Fibroblast of upper back skin (primary cell): ENCODE data around the gene CIPC.

Experiments
- DNase-seq: peaks from one replicate; pipeline ENCODE4 v3.0.0-alpha.2; 2013

Gene CIPC

GRCh38 chr14:77071938-77072388, 26.1 kb upstream of the CIPC start:
- peak; percentile 25 for DNase-seq

- DNase-seq, result no peak
Measured at GRCh38 chr14:77074969-77075368, 23.1 kb upstream of the CIPC start.

GRCh38 chr14:77076113-77076631, 21.9 kb upstream of the CIPC start:
- no peak for DNase-seq

DNA sequence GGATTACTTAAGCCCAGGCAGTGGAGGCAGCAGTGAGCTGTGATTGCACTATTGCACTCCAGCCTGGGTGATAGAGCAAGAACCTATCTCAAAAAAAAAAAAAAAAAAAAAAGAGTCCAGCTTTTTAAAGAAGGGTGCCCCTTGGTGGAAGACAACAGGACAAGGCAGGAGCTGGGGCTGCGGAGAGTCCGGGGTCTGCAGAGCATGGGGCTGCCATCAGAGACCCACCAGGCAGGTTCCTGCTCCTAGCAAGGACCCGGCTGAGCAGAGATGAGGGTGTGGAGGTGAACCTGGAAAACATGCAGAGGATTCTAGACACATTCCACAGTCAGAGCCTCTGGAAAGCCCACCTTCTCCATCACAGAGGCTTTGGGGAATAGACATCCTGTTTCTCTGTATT, 21.0 kb upstream of the CIPC start:
- DNase-seq, result no peak

DNA sequence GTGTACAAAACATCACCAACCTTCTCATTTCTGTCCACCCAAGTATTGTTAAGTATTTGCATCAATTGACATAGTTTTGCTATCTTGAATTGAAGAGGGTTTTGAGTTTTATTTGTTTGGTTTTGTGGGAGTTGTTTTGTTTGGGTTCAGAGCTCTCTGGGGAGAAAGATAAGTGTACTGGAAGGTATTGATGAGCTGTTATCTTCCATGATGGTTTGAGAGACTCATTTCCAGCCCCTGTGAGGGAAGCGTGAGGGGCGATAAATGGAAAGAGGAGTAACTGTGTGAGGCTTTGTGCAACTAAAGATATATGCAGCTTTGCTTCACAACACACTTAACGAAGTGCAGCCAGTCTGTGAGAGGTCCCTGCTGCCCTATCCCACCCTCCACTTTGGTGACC, 15.7 kb upstream of the CIPC start:
- no peak for DNase-seq

DNA sequence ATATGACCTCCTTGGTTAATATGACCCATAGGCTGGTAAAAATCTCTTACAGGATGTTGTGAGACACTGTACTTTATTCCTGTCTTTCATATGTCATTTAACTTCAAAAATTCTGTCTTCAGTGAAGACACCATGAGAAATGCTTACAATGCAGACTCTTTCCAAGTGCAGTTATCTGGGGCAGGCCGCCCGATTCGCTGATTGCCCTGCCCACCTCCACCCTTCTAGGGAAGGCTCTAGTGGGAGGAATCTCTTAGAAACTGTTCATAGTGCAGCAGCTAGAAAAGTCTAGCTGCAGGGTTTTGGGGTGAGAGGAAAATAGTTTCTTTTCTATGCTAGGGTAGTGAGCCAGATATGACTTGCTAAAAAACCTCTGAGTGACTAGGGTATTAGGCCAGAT, 15.0 kb upstream of the CIPC start:
- DNase-seq, result no peak

DNA sequence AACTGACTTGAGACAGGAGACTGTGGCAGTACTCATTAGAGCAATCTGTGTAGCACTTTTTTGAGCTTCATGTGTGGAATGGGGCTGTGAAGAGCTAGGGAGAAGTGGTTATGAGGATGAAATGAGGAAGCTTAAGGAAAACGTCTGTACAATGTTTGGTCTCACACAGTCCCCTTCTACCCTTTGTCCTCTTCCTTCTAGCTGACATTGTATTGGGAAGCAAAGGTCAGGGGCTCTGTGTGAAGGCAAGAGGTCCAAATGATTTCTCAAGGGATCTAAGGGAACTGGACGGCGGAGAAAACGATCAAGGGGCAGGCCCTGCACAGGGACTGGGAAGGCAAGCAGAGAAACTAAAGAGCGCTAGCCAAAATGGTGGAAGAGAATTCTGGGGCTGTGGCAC, 13.1 kb upstream of the CIPC start:
- DNase-seq, result no peak

GRCh38 chr14:77085538-77085937, 12.5 kb upstream of the CIPC start:
- DNase-seq, result no peak

DNA sequence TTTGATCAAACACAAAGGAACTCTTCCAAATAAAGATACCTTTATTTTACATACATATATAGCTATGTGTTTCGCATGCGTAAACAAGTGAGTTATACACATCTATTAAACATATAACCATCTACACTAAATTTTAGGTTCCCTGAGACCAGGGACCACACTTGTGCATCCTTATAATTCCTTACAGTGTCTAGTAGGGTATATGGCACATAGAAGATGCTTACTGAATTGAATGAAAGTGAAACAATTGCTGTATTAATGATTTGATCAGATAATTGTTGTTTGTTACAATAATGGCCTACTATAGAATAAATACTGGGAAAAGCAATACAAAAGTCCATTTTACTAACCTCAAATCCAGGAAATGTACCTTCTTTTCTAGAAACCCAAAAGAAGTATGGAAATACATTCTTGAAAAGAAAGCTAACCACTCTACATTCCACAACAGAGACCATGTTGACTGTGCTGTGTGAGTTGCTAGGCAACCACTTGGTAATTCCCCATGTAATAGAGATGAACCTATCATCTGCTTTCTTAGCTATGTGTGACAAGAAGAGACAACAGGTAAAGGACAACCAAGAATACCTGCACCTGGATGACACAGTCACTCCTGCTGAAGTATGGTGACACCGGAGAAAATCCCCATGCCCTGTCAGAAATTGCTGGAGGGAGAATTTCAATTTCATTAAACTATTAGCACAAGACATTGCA, 11.9 kb upstream of the CIPC start:
- DNase-seq, result peak; percentile 39

DNA sequence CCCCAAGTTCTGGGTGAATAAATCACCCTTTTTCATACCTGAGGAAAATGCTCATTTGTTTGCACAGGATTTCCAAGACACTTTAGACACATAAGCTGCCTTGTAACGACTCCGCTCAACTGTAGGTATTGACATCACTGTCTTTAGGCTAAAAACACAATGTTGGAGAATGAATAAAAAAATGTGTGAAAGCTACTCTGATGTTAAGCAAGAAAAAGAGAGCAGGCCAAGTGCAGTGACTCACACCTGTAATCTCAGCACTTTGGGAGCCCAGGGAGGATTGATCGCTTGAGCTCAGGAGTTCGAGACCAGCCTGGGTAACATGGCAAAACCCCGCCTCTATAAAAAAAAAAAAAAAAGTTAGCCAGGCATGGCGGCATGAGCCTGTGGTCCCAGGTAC, 11.1 kb upstream of the CIPC start:
- no peak for DNase-seq

DNA sequence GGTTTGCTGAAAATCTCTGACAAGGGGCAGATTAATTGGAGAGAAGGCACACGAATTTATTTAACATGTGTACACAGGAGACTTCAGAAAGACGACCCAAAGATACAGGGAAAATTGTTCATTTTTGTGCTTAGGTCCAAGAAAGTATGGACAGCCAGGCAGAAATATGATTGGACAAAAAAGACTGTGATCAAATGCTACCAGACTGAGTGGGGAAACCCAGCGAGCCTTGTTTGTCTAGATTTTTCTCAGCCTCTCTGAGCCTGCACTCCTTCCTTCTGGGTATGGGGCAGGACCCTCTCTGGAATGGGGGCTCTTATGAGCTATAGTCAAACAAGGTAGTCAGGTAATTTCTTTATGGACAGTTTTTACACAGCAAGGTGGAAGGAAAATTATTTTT, 10.4 kb upstream of the CIPC start:
- no peak for DNase-seq

DNA sequence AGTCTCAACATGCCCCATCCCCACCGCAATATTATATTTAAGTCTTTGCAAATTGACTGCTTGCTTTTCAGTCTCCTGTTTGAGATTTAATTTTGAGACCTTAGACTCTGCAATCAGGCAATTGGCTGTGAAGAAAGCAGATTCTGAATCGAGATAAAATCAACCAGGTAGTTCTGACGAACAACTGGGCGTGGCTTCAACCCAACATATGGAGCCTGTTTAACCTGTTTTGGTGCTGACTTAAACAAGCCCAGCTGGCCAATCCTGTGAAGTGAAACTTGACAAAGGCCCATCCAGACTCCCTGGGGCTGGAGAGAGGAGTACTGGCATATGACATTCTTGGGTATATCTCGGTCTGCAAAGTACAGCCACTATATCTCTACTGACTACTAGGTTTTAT, 9.8 kb upstream of the CIPC start:
- DNase-seq, result no peak

- DNase-seq, result no peak
Measured at GRCh38 chr14:77088645-77089044, 9.4 kb upstream of the CIPC start.

DNA sequence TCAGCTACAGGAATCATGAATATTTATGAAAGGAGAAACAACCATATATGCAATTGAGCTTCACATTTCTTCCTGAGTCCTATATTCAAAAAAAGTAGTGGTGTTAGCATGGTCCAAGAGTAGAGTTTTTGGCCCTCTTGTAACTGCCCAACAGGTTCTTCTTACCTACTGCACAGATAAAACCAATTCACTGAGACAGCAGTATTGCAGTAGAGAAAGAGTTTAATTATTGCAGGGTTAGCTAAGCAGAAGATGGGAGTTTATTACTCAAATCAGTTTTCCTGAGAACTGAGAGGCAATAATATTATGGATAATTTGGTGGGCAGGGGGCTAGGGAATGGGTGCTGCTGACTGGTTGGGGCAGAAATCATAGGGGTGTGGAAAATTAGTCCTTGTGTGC, 6.5 kb upstream of the CIPC start:
- no peak for DNase-seq

DNA sequence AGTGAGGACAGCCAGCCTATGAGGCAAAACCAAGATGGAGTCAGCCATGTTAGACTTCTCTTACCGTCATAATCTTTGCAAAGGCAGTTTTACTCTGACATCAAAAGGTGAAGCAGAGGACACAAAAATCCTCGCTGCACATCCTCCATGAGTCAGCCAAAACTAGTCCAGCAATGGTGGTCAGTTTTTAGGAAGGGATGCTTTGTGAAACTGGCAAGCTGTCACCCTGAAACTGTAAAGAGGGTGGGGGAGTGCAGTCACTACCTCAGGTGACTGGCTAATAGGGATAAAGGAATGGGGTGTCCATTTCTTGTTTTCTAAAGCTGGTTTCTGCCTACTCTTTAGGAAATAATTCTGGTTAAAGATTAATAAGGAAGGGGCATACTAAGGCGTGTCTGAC, 5.4 kb upstream of the CIPC start:
- DNase-seq, result no peak

GRCh38 chr14:77094672-77095284, 3.3 kb upstream of the CIPC start:
- DNase-seq, result peak; percentile 67

- DNase-seq, result no peak
Measured at GRCh38 chr14:77097006-77097699, 905 bp upstream of the CIPC start.

GRCh38 chr14:77098529-77099353, 683 bp downstream of the CIPC start:
- DNase-seq, result no peak

DNA sequence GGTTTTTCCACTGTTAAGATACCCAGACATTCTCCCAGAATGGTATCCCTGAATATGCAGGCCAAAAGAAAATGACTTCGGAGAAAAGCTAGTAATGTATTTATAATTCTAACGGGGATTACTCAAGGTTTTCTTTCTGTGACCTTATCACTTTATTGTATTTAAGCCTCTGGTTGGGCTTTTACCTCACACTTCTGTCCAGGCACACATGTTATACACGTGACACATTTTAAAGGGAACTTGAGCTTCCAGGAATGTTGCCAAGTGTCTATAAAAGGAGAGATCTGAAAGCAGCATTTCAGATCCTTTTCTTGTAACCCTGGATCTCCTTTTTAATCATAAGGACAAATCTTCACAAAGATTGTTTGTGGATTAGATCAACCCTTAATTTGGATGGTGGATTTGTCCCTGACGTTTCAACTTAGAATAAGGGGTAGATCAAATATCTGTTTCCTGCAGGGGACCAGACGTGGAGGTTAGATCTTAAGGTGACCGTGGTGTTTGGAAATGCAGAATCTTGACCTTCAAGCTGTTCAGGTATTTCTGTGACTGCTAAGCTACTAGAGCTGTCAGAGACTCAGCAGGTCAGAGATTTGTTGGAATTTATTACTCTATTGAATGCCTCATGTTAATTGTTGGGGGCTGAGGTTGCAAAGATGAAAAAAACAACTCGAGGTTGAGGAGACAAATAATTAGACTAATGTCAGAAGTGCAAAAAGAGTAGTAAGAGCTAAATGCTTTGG, 1.5 kb downstream of the CIPC start:
- DNase-seq, result peak; percentile 77

GRCh38 chr14:77100961-77101360, 2.9 kb downstream of the CIPC start:
- DNase-seq, result no peak

GRCh38 chr14:77102154-77102553, 4.1 kb downstream of the CIPC start:
- DNase-seq, result no peak

- no peak for DNase-seq
Measured at GRCh38 chr14:77103475-77103874, 5.4 kb downstream of the CIPC start.
